IMR-90 (cell line): Measurements from ENCODE around the gene FTCDNL1. TPM values are rescaled to one million over a fixed set of nuclear protein-coding genes. Genes with fewer than 3 reads are reported as not detected.

Experiments
- ATAC-seq: fragments of 200-7000 bp; cut with Tn5 transposase; 2 replicates; pipeline ENCODE4 v1.9.1; 2020; ENCODE audit warnings: low read depth, mild to moderate bottlenecking, moderate library complexity
- BruUV-seq: library from RNA; stranded (reverse); fragments of 400-500 nt; replicated peaks from 2 replicates; lab custom pipeline; 2021; lab: Mats Ljungman, UMichigan
- CTCF ChIA-PET: fragments of 300-600 bp; formaldehyde crosslinking; extraction: SDS; loops from one replicate; lab custom pipeline; 2021; ENCODE audit warnings: antibody characterized with exemption; lab: Yijun Ruan, JAX
- POLR2A ChIA-PET: fragments of 300-600 bp; sonication (Branson Sonifier 250); formaldehyde crosslinking; loops from one replicate; lab custom pipeline; 2022; ENCODE audit warnings: antibody characterized with exemption; ENCODE audit not compliant: unreplicated experiment; lab: Charles Lee
- DNase-seq: peaks from one replicate; pipeline ENCODE4 v3.0.0; 2013
- H2AFZ ChIP-seq: replicated peaks from 2 replicates; pipeline ENCODE3; 2013; ENCODE audit warnings: low read length, mild to moderate bottlenecking; ENCODE audit not compliant: poor library complexity
- H2AK5ac ChIP-seq: 2 replicates; pipeline ENCODE4 v1.6.1; 2013; ENCODE audit warnings: low read depth, low read length, inconsistent platforms
- H2AK9ac ChIP-seq: replicated peaks from 2 replicates; pipeline ENCODE3; 2013; ENCODE audit warnings: mild to moderate bottlenecking, low read depth, low read length, moderate library complexity; ENCODE audit not compliant: poor library complexity
- H2BK120ac ChIP-seq: 2 replicates; pipeline ENCODE4 v1.6.1; 2013; ENCODE audit warnings: low read depth, low read length, inconsistent platforms
- H2BK15ac ChIP-seq: 3 replicates; pipeline ENCODE4 v1.6.1; 2013; ENCODE audit warnings: low read depth, low read length, inconsistent platforms
- H2BK20ac ChIP-seq: 2 replicates; pipeline ENCODE4 v1.6.1; 2013; ENCODE audit warnings: low read depth, mild to moderate bottlenecking, inconsistent platforms, low read length, moderate library complexity
- H2BK5ac ChIP-seq: 2 replicates; pipeline ENCODE4 v1.6.1; 2013; ENCODE audit warnings: mild to moderate bottlenecking, low read depth, low read length, inconsistent platforms; ENCODE audit not compliant: poor library complexity, severe bottlenecking
- H3K14ac ChIP-seq: replicated peaks from 2 replicates; pipeline ENCODE4 v1.6.1; 2013; ENCODE audit warnings: low read depth, low read length, inconsistent platforms
- H3K18ac ChIP-seq: 2 replicates; pipeline ENCODE4 v1.6.1; 2013; ENCODE audit warnings: low read depth, low read length, control low read depth
- H3K23ac ChIP-seq: 2 replicates; pipeline ENCODE4 v1.6.1; 2013; ENCODE audit warnings: low read depth, low read length, inconsistent platforms
- H3K27ac ChIP-seq: 2 replicates; pipeline ENCODE4 v1.5.1; 2013; ENCODE audit warnings: mild to moderate bottlenecking, control low read depth, low read length; ENCODE audit not compliant: insufficient read depth
- H3K27me3 ChIP-seq: 2 replicates; pipeline ENCODE4 v1.6.1; 2013; ENCODE audit warnings: low read length; ENCODE audit not compliant: control insufficient read depth, insufficient read depth
- H3K36me3 ChIP-seq: 2 replicates; pipeline ENCODE4 v1.6.1; 2013; ENCODE audit warnings: low read length, mixed read lengths; ENCODE audit not compliant: control insufficient read depth, insufficient read depth
- H3K4ac ChIP-seq: 2 replicates; pipeline ENCODE4 v1.6.1; 2013; ENCODE audit warnings: low read depth, low read length, inconsistent platforms
- H3K4me1 ChIP-seq: 2 replicates; pipeline ENCODE4 v1.6.1; 2013; ENCODE audit warnings: low read length, mixed read lengths; ENCODE audit not compliant: control insufficient read depth, insufficient read depth
- H3K4me2 ChIP-seq: 2 replicates; pipeline ENCODE4 v1.6.1; 2013; ENCODE audit warnings: low read depth, mild to moderate bottlenecking, control low read depth, low read length, moderate library complexity
- H3K4me3 ChIP-seq: 2 replicates; pipeline ENCODE4 v1.5.1; 2013; ENCODE audit warnings: low read depth, mild to moderate bottlenecking, control low read depth, low read length, moderate library complexity; ENCODE audit not compliant: insufficient read depth
- H3K56ac ChIP-seq: 2 replicates; pipeline ENCODE4 v1.6.1; 2013; ENCODE audit warnings: low read length, inconsistent platforms; ENCODE audit not compliant: insufficient read depth; ENCODE audit errors: extremely low read depth
- H3K79me1 ChIP-seq, 2 experiments: 2 replicates each; pipeline ENCODE4 v1.6.1; 2013; ENCODE audit warnings: low read length in 2 of 2, inconsistent platforms in 1 of 2, low read depth in 1 of 2
- H3K9ac ChIP-seq: 2 replicates; pipeline ENCODE4 v1.6.1; 2013; ENCODE audit warnings: low read depth, low read length, control low read depth
- H3K9me1 ChIP-seq: 2 replicates; pipeline ENCODE4 v1.6.1; 2013; ENCODE audit warnings: low read length, inconsistent platforms; ENCODE audit not compliant: insufficient read depth
- H3K9me3 ChIP-seq: 2 replicates; pipeline ENCODE4 v1.6.1; 2013; ENCODE audit warnings: low read length; ENCODE audit not compliant: control insufficient read depth, insufficient read depth
- H4K20me1 ChIP-seq: 2 replicates; pipeline ENCODE4 v1.6.1; 2013; ENCODE audit warnings: low read length, inconsistent platforms; ENCODE audit not compliant: insufficient read depth
- H4K5ac ChIP-seq: 2 replicates; pipeline ENCODE4 v1.6.1; 2013; ENCODE audit warnings: mild to moderate bottlenecking, low read depth, low read length, control low read depth
- H4K8ac ChIP-seq, 2 experiments: 2 replicates each; pipeline ENCODE4 v1.6.1; 2013; ENCODE audit warnings: low read depth in 2 of 2, low read length in 2 of 2, control low read depth in 1 of 2, inconsistent platforms in 1 of 2
- H4K91ac ChIP-seq: 2 replicates; pipeline ENCODE4 v1.6.1; 2013; ENCODE audit warnings: low read depth, low read length, inconsistent platforms; ENCODE audit not compliant: insufficient read depth
- FOS ChIP-seq: fragments of 150-350 bp; IDR thresholded peaks from 2 replicates; pipeline ENCODE4 v1.6.1; 2016; ENCODE audit warnings: low read depth, low read length
- MAFK ChIP-seq: IDR thresholded peaks from 2 replicates; pipeline ENCODE4 v1.6.1; 2012; ENCODE audit warnings: low read depth, low read length, improper control_type of control experiment
- MAZ ChIP-seq: IDR thresholded peaks from 2 replicates; pipeline ENCODE4 v1.6.1; 2012; ENCODE audit warnings: low read depth, mild to moderate bottlenecking, low read length, improper control_type of control experiment, moderate library complexity, borderline replicate concordance
- MXI1 ChIP-seq: IDR thresholded peaks from 2 replicates; pipeline ENCODE4 v1.6.1; 2012; ENCODE audit warnings: low read depth, mild to moderate bottlenecking, low read length, moderate library complexity, borderline replicate concordance
- NFE2L2 ChIP-seq: fragments of 150-350 bp; IDR thresholded peaks from 2 replicates; pipeline ENCODE4 v1.6.1; 2016; ENCODE audit warnings: low read depth, mild to moderate bottlenecking, low read length
- POLR2A ChIP-seq: IDR thresholded peaks from 2 replicates; pipeline ENCODE4 v1.6.1; 2012; ENCODE audit warnings: mild to moderate bottlenecking, low read depth, low read length
- RAD21 ChIP-seq: IDR thresholded peaks from 2 replicates; pipeline ENCODE4 v1.6.1; 2012; ENCODE audit warnings: low read length, improper control_type of control experiment
- RCOR1 ChIP-seq: IDR thresholded peaks from 2 replicates; pipeline ENCODE4 v1.6.1; 2012; ENCODE audit warnings: mild to moderate bottlenecking, low read length, improper control_type of control experiment; ENCODE audit not compliant: insufficient replicate concordance
- RFX5 ChIP-seq: IDR thresholded peaks from 2 replicates; pipeline ENCODE4 v1.8.0; 2012; ENCODE audit warnings: low read depth, mild to moderate bottlenecking, low read length, moderate library complexity
- SMC3 ChIP-seq: fragments of 150-350 bp; IDR thresholded peaks from 2 replicates; pipeline ENCODE4 v1.6.1; 2016; ENCODE audit warnings: low read depth, mild to moderate bottlenecking, antibody characterized with exemption, low read length, moderate library complexity
- WGBS, 2 experiments: methylation state at CpG; one replicate each; pipeline versions ENCODE4 v1.1.5 to v1.1.7; 2013; ENCODE audit warnings: missing lambda C conversion rate in 2 of 2; ENCODE audit not compliant: insufficient read length in 1 of 2; ENCODE audit errors: extremely low coverage in 2 of 2; 5-methylcytosine and 5-hydroxymethylcytosine counted together
- dilution Hi-C: fragments of 300-500 bp; cut with HindIII; formaldehyde crosslinking; loops from one replicate; pipeline ENCODE4 v1.14.3; 2018; ENCODE audit warnings: low sequenced_read_pairs; ENCODE audit not compliant: unreplicated experiment
- in situ Hi-C: fragments of 300-500 bp; cut with MboI; formaldehyde crosslinking; loops from 3 replicates; pipeline ENCODE4 v1.14.3; 2019; ENCODE audit warnings: low sequenced_read_pairs, inconsistent platforms, mixed read lengths
- intact Hi-C: fragments of 100-400 bp; cut with micrococcal nuclease; formaldehyde crosslinking; loops from 2 replicates; pipeline ENCODE4 v1.10.0; 2022
- polyA plus RNA-seq, 3 experiments: library from polyadenylated mRNA; depleted of rRNA; stranded (reverse); fragments of >200 nt; gene quantifications; 2 replicates each; pipeline ENCODE4 v1.2.3, GENCODE V29; 2012; ENCODE audit warnings: low replicate concordance in 1 of 3
- total RNA-seq: library from RNA; depleted of rRNA; stranded (reverse); fragments of >200 nt; gene quantifications from 2 replicates; pipeline ENCODE4 v1.2.3, GENCODE V29; 2012
- TF ChIP-seq, protein P1 (sequence below): fragments of 150-350 bp; IDR thresholded peaks from 2 replicates; pipeline ENCODE4 v1.6.1; 2016; ENCODE audit warnings: low read depth, mild to moderate bottlenecking, low read length, moderate library complexity, borderline replicate concordance
- TF ChIP-seq, protein P2 (sequence below): fragments of 150-350 bp; IDR thresholded peaks from 2 replicates; pipeline ENCODE4 v1.6.1; 2017; ENCODE audit warnings: mild to moderate bottlenecking, antibody characterized with exemption, low read length, low read depth

FTCDNL1 gene
- total and polyA plus RNA-seq, 2 of the 4 experiments (the other 2 are of a cell fraction) = 0.18 to 0.21 TPM

DNA sequence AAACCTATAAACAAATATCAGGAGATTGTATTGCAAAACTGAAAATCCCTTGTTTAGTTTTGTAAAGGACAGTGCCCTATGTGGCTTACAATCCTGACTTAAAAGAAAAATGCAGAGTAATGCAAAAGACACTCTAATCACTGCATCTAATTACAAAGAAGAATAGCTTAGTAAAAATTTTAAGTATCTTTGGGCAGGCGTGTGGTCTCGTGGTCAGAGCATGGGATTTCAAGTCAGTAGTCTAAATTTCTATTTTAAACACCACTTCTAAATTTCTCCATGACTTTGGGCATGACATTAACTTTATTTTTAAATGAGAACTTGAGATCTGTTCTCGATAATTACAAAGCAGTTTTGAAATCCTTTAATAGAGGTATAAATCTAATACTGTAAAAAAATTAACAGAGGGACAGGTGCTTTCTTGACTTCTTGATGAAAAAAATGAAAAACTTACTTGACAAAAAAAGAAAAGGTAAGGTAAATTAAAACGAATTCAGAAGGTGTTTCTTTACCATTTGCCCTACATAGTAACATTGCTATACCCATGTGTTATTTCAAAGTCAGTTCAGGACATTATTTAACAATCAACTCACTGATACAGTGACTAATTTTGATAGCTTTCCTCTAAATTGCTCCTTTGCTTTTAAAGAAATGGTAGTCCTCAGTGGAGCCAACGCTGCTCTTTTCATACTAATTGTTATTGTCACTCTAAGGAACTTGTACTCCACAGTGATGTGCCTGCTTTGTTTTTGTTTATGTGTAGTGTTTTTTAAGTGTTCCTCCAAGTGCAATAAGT lies 17.6 kb upstream of the FTCDNL1 start:
- no peak overlapping the region for H2BK5ac ChIP-seq
- no peak overlapping the region for H3K14ac ChIP-seq
- no TSS peak for BruUV-seq
- H3K4ac ChIP-seq = no peak overlapping the region
- intact Hi-C loops (no loop called here), dilution Hi-C loops (no loop called here), in situ Hi-C loops (loop anchor here (10.0 kb wide), 1 partner anchor 164 kb away; no protein-coding TSS in a partner anchor)
- H3K79me1 ChIP-seq = no peaks in the 10 kb centered on the region
- H2BK20ac ChIP-seq = no peak overlapping the region
- no peak overlapping the region for H2AFZ ChIP-seq
- no peak for ATAC-seq
- no peak for DNase-seq
- no peak overlapping the region for H3K27ac ChIP-seq
- CTCF ChIA-PET = no interaction called here
- H2AK9ac ChIP-seq = no peak overlapping the region
- H4K8ac ChIP-seq = no peak overlapping the region
- no peak overlapping the region for H3K9ac ChIP-seq
- H4K91ac ChIP-seq = no peak overlapping the region
- no CpG with 5 or more reads among the region's 5 CpGs for WGBS, 2 experiments
- no peak overlapping the region for H2AK5ac ChIP-seq
- no peaks in the 10 kb centered on the region for H3K4me1 ChIP-seq
- H2BK120ac ChIP-seq = no peak overlapping the region
- no peaks in the 10 kb centered on the region for H3K9me1 ChIP-seq
- H3K36me3 ChIP-seq = no peaks in the 10 kb centered on the region
- H3K18ac ChIP-seq = no peak overlapping the region
- no peak overlapping the region for H3K4me2 ChIP-seq
- no peaks in the 10 kb centered on the region for H4K20me1 ChIP-seq
- TF ChIP-seq SMC3 (no peak), RFX5 (no peak), RAD21 (no peak), MAFK (no peak), FOS (no peak), MXI1 (no peak), NFE2L2 (no peak), MAZ (no peak), POLR2A (no peak), RCOR1 (no peak)
- TF ChIP-seq, protein P1, sequence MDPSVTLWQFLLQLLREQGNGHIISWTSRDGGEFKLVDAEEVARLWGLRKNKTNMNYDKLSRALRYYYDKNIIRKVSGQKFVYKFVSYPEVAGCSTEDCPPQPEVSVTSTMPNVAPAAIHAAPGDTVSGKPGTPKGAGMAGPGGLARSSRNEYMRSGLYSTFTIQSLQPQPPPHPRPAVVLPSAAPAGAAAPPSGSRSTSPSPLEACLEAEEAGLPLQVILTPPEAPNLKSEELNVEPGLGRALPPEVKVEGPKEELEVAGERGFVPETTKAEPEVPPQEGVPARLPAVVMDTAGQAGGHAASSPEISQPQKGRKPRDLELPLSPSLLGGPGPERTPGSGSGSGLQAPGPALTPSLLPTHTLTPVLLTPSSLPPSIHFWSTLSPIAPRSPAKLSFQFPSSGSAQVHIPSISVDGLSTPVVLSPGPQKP = no peak
- TF ChIP-seq, protein P2, sequence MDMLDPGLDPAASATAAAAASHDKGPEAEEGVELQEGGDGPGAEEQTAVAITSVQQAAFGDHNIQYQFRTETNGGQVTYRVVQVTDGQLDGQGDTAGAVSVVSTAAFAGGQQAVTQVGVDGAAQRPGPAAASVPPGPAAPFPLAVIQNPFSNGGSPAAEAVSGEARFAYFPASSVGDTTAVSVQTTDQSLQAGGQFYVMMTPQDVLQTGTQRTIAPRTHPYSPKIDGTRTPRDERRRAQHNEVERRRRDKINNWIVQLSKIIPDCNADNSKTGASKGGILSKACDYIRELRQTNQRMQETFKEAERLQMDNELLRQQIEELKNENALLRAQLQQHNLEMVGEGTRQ = no peak
- H3K56ac ChIP-seq = no peak overlapping the region
- no peaks in the 10 kb centered on the region for H3K9me3 ChIP-seq
- H2BK15ac ChIP-seq = no peak overlapping the region
- H3K23ac ChIP-seq = no peak overlapping the region
- POLR2A ChIA-PET = no interaction called here
- H3K27me3 ChIP-seq = peaks cover 2% of the 10 kb centered on the region; the same call in 1 of the 2 replicates
- no peak overlapping the region for H3K4me3 ChIP-seq
- no peak overlapping the region for H4K5ac ChIP-seq
